Measurements from ENCODE around the gene DPAGT1.

DPAGT1 gene

GRCh38 chr11:119057000-119057769 lies 44.5 kb downstream of the DPAGT1 start, which contains the start of gene HYOU1:
Gene HYOU1 (minus strand): TSS chr11:119057205. CDS start chr11:119056160, 1,045 bp downstream.
- DNase-seq, result peak; percentile 98

DNA sequence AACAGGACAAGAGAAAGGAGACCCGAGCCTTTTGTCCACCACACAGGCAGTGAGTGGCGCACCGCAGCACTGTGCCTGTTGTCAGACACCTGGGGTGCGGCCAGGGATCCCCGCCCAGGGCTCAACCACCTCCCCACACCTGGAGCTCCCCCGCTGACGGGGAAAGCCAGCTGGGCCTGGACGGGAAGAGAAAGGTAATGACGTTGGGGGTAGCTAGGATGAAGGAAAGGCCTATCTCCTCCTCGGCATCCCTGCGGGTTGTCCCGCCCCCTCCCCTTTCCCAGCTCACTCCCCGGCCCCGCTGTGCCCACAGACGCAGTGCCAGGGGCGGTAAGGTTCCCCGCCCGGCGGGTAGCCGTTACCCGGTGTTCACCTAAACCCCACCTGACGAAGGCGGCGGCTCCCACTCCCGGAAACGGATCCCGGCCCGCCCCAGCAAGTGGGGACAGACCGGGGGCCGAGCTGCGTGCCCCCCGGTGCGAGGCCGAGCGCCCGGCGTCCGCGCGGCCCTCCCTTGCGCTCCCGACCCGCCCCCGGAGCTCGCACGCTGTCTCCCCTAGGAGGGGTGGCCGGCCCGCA lies 45.1 kb downstream of the DPAGT1 start:
- peak; percentile 42 for DNase-seq

- DNase-seq, result peak; percentile 18
These were observed 45.8 kb downstream of the DPAGT1 start for GRCh38 chr11:119055901-119056300.

DNA sequence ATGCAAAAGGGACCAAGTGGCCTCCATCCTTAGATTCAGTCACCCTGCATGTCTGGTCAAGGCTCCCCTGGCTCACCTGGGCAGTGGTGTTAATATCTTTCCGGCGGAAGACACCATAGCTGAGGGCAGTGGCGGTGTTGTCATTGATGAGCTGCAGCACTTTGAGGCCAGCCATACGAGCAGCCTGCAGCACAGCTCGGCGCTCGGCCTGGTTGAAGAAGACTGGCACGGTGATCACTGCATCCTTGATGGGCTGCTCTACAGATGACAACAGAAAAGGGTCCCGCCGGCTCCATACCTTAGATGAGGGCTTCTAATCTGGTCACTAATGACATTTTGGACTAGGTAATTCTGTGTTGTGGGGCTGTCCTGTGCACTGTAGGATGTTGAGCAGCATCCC lies 47.2 kb downstream of the DPAGT1 start:
- DNase-seq, result no peak

DNA sequence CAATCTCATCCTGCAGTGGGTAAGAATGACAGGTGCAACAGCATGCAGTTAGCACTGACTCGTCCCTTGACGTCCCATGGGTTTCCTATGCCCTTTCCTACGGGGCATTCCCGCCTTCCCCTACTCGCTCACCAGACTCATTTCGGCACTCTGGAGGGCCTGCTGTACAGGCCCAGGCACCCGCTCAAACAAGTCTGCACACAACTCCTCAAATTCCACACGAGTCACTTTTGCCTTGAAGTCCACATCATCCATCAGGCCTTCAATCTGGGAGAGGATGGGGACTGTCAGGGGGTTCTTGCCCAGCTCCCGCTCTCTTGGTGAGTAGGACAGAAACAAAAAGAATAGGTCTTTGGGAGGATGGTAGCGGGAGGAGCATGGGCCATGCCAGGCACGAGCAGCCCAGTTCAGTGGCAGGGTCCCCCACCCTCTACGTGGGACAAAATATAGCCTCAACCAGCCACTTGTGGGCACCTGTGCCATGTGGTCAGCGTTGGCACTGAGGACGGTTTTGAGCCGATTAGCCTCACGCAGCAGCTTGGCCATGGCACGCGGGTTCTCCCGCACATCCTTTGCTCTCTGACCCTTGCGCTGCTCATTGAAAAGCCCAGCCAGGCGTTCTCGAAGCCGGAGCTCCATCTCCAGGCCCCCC lies 49.4 kb downstream of the DPAGT1 start:
- DNase-seq, result no peak

DNA sequence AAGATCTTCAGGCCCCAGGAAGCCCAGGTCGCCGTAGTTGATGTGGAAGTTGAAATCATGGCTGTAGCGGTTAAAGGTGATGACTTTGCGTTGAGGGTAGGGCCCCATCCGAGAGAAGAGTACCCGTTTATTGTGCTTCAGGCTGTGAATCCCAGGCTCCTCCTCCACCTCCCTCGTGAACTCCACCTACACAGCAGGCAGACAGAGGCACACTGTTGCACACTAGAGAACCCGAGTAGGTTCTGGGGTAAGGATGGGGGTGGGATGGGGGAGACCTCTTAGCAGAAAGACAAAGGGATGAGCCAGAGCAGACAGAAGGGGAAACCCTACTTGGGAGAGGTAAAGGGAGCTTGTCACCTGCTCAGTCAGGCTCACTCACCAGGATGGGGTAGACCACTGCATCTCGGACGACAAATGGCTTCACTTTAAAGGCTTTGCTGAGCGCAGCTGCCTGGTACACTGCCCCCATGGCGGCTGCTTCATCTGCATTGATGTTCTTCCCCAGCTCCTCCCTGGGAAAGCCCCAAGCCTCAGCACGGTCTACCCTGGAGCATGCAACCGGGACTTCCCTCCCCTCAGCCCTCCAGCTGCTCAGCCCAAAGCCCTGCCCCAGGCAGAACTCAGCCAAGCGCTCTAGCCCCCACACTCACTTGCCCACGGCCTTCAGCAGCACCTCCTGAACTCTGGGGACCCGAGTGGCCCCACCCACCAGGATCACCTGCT lies 50.1 kb downstream of the DPAGT1 start:
- no peak for DNase-seq

DNA sequence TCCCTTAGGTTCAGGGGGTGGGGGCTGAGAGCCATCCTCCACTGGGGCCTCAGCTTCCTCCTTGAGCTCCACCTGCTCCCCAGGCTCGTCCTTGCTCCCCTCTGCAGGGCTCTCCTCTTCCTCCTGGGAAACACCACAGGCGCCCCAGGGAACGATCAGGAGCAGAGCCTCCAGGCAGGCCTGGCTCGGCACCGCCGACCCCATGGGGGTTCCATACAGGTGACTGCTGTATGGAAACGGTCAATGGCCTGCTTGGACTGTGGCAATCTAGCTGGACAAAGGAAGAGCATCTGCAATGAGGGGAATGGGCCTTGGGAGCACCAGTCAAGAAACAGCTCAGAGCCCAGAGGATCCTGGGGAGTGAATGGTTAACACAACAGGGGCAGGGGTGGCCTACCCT lies 52.6 kb downstream of the DPAGT1 start:
- DNase-seq, result no peak

DNA sequence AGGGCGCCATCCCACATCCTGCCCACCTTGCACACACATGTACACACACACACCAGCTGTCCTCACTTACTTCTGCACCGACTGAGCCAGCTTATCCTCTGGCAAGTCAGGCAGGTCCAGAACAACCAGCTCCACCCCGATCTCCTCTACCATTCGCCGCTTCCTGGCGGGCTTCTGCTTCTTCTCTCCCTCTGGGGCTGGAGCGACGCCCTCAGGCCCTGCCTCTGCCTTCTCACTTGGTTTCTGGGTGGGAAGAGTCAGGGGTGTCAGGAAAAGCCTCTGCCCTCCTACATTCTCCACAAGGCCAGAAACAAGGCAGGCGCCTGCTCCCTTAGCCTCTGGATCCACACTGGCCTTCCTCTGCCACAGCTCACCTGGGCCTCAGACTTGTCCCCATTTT lies 53.0 kb downstream of the DPAGT1 start:
- no peak for DNase-seq

DNA sequence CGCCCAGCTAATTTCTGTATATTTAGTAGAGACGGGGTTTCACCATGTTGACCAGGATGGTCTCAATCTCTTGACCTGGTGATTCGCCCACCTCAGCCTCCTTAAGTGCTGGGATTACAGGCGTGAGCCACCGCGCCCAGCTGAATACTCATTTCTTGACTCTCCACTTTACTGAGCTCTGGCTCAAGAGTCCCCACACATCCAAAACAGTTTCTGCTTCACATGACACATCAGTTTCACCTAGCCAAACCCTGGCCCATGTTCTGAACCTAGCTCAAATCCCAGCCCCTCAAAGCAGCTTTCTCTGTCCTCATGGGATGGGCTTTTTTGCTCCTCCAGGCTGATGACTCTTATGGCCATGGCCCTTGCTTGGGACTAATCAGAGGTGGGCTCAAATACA lies 54.4 kb downstream of the DPAGT1 start:
- DNase-seq, result no peak
